Stimulated activated CD4-positive, alpha-beta T cell treated with anti-CD3 and anti-CD28 coated beads, Interleukin-2, amount 100 ng/mL, for 24 hours (primary cell): Measurements from ENCODE around the gene TNIK.
"Not testable (repeated sequence)": the region's sequence is repeated elsewhere in the genome, so short reads cannot be mapped to it uniquely, and the experiment has no call there.

Source experiments
- DNase-seq, 2 donors: peaks; one replicate each; pipeline ENCODE4 v3.0.0-alpha.2; 2020

TNIK gene

DNA sequence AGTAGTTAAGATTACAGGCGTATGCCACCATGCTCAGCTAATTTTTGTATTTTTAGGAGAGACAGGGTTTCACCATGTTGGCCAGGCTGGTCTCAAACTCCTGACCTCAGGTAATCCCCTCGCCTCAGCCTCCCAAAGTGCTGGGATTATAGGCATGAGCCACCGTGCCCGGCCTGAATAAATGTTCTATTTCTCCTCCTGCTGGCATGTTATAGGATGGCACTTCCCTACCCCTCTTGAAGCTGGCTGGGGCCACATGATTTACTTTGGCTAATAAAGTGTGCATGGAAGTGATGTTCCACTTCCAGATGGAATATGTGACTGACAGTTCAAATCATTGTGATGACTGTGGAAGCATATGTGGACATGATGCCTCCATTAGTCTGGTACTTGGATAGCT is 77.9 kb downstream of the TNIK start:
- DNase-seq = not testable (repeated sequence)

- no peak for DNase-seq
Measured at GRCh38 chr3:171380711-171381425, 79.3 kb downstream of the TNIK start.

DNA sequence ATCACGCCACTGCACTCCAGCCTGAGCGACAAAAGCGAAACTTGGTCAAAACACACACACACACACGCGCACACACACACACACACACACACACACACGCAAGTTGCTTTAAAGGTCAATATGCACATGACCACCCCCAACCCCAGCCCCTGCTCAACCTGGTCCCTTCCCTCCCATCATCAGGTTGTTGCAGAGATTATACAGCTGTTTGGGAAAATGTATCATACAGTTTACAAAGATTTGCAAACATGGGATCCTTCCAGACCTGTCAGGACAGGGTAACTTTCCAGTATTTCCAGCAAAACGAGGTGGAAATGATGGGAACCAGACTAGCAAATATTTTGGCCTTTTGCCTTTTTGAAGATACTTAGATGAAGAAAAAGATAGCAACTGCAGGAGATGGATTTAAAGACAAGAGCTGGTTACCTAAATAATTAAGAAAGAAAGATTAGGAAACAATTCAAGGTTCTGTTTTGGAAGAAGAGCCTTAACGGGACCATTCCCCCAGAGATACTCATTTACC is 80.2 kb downstream of the TNIK start:
- no peak for DNase-seq

- DNase-seq = no peak
Measured at GRCh38 chr3:171379281-171379680, 80.9 kb downstream of the TNIK start.

DNA sequence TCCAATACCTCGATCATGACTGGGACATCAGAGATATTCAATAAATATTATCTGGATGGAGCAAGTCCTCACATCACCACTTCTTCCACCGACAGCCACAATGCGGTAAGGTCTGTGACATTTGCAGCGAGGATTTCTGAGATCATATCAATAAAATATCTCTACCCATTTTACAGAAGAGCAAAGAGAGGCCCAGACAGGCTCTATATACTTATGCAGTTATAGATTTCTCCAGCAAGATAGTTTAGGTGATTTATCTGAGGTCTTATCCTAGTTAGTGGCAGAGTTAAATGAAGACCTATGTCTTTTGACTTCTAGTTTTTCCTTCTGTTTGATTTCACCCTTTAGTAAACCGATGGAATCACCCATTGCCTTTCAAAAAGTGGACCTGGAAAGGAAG is 81.6 kb downstream of the TNIK start:
- DNase-seq = no peak

DNA sequence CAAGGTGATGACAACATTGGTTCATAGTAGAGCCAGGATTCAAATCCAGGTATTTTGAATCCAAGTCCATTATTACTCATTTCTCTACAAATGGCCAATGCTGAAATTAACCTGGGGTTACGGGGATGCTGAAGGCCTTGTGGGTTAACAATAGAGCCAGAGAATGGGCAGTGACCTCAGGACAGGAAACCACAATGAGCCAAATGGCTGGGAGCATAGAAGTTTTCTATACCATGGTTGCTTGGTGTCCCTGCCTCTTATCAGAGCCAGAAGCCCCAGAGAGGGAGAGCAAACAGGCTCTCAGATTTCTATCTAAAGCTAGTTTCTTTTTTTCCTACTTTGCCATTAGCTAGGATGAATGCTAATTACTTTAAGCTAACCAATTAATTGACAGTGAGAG is 82.3 kb downstream of the TNIK start:
- no peak for DNase-seq

DNA sequence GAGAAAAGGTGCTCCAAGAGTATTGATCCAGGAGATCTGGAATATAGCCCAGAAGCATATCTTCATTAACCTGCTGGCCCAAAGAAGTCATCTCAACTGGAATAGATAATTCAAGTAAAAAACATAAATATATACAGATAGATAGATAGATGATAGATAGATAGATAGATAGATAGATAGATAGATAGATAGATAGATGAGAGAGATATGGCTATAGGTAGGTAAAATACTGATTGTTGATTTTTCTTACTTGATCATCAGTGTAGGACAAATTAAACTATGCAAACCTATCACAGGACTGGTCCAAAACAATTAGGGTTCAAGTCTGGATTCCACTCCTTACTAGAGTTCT is 83.6 kb downstream of the TNIK start:
- no peak for DNase-seq

DNA sequence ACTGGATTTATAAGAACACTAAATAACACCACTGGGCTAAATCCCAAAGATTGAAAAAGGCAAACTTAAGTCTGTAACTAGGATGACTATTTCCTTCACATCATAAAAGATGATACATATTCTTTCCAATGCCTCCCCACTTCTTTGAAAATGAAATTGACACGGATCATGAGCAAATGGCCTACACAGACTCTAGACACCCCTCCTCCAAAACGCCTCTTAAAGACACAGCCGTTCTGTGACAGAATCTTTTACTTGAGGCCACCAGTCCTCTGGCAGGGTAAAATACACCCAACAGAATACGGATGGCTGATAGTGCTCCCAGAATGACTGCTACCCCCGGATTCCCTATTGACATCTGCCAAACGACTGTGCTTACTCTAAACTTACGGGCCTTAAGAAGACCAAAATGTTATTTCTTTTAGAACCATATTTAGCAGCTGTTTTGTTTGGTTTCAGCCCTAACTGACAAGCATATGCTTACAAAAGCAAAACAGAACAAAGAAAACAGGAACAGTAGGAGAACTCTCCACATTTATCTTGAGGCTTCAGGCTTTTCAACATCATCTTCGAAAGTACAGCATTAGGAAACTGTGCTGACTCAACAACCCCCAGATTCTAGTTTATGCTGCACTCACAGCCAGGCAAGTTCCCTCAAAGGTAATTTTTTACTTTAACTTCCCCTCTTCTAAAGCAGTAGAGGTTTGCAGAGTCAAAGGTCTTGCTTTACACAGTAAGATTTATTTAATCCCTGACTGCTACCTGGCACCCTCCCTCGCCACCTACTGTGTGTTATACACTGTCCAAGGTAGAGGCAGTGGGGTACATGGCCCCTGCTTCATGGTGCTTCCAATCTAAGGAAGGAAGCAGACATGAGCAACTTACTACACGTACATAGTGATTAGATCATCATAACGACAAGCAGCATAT is 84.3 kb downstream of the TNIK start:
- no peak for DNase-seq

DNA sequence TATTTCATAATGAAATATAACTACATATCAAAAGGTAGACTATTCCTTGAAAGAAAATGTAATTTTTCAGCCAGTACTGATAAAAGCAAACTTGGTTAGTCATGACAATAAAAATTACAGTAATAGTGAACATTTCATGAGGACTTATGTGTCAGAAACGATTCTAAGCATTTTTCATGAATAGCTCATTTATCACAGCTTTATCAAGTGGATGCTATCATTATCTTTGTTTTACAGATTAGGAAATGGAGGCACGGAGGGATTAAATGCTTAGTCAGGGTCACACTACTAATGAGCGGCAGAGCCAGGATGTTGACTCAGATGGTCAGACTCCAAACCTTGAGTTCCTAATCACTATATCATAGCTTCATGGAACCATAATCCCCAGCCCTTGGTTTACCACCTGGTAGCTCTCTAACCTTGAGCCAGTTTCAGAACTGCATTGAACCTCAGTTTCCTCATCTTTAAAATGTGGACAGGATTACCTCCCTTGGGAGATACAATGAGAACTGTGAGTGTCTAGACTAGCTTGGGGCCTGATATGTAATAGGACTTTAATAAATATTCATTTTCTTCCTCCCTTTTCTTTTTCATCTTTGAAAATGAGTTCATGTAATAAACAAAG is 85.4 kb downstream of the TNIK start:
- DNase-seq = no peak

- DNase-seq = no peak
Measured at GRCh38 chr3:171374260-171374659, 85.9 kb downstream of the TNIK start.

- DNase-seq = no peak
Measured at GRCh38 chr3:171373711-171374110, 86.5 kb downstream of the TNIK start.

DNA sequence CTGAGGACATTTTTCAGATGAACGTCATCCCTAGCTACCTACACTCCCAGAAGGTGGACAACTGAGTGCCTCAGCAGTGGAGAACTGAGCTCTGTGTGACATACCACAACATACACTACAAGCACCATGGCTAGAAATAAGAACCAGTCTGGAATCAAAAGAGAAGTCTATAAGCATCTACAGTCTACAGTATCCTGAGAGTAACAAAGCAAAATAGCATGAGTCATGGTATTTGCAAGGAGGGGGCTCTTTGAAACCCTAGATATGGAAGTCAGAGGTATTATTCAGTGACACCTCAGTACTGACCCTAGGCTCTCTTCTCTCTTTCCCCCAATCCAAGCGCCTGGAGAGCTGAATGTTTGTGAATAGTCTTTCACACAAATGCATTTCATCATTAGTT is 87.5 kb downstream of the TNIK start:
- DNase-seq = no peak

DNA sequence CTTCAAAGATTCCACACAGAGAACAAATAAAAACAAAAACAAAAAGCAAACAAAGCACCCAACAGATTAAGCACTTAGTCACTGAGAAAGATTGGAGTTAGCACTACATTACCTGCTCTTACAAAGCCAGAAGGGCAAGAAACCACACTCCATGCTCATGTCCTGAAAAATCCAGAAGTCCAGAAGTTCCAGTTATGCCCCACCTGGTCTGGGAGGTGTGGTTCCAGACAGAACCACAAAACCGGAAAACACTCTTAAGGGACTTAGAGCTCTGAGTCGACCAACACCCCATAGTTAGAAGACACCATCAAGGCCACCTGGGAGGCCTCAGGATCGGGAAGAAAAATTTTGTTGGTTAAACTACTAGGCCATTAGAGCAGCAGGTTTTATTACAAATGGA is 88.9 kb downstream of the TNIK start:
- no peak for DNase-seq

DNA sequence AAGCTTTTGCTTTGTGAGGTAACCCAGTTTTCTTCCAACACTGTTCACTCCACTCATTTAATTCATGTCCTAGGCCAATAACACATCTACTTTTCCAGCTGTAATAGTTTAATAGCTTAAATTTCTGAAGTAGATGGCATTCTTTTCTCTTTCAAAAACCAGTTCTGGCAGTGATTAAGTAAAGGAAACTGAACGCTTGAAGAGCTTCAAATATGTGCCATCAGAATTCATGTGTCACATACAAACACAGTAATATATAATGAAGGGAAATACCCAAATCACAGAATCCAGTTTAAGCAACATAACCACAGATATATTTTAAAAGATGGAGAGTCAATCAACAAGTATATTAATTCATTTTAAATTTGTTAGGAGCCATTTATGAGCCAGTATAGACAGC is 91.0 kb downstream of the TNIK start:
- no peak for DNase-seq

- not testable (repeated sequence) for DNase-seq
Measured at GRCh38 chr3:171366738-171367137, 93.5 kb downstream of the TNIK start.

GRCh38 chr3:171366043-171366442 is 94.2 kb downstream of the TNIK start:
- no peak for DNase-seq

GRCh38 chr3:171365489-171365888 is 94.7 kb downstream of the TNIK start:
- no peak for DNase-seq

GRCh38 chr3:171364500-171364899 is 95.7 kb downstream of the TNIK start:
- no peak for DNase-seq

- no peak for DNase-seq
Measured at GRCh38 chr3:171363202-171363601, 97.0 kb downstream of the TNIK start.

DNA sequence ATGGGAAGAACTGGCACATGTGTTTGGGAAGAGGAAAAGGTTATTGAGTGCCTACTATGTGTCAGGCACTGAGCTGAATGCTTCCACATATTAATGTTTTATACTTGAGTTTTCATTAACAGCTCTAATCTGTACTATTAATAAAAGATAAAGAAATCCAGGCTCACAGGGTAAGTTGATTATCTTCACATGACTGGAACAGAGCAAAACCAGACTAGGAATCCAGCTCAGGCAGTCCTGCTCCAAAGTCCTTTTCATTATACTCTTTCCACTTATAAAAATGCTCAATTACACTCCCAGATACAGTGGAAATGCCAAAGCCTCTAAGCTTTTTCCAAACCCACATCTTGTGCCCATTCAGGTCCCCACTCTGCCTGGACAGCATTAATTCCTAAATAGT is 97.6 kb downstream of the TNIK start:
- no peak for DNase-seq

DNA sequence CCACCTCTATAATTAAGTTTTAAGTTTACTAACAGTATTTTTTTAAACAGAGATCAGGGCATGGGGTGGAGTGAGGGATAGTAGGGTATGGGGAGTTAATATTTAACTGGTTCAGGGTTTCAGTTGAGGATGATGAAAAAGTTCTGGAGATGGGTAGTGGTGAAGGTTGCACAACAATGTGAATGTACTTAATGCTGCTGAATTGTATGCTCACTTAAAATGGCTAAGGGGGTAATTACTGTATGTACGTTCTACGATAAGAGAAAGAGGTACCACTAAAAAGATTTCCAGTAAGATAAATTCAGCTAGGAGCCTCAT is 101.4 kb downstream of the TNIK start:
- no peak for DNase-seq

DNA sequence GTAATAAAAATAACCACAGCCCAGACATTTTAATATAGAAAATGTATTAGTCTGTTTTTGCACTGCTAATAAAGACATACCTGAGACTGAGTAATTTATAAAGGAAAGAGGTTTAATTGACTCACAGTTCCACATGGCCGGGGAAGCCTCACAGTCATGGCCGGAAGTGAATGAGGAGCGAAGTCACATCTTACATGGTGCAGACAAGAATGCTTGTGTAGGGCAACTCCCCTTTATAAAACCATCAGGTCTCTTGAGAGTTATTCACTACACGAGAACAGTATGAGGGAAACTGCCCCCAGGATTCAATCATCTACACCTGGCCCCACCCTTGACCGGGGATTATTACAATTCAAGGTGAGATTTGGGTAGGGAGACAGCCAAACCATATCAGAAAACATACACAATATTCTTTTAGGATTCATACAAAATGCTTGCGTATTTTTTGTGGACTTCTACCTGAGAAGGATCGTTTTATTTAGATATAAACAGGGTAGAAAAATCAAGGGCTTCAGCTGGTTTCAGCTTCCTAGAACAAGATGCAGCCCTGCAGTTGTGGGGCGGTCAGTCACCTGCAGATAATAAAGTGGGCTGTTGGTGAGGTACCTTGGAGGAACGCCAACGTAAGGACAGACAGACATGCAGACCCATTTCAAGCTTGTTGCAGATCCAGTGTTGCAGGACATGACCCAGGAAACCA is 101.9 kb downstream of the TNIK start:
- no peak for DNase-seq

- DNase-seq = no peak
Measured at GRCh38 chr3:171357721-171358120, 102.5 kb downstream of the TNIK start.
